Measurements from ENCODE around the gene SLC2A11. TPM values are rescaled to one million over a fixed set of nuclear protein-coding genes. Genes with fewer than 3 reads are reported as not detected.

The SLC2A11 gene
- total RNA-seq, result 33.2 TPM

GRCh38 chr22:23857606-23858483 is at the start of gene SLC2A11:
Gene SLC2A11 (plus strand): TSS chr22:23857875. CDS start chr22:23858000, 125 bp downstream.

GRCh38 chr22:23838681-23839468 is 18.8 kb upstream of the SLC2A11 start, which contains the start of gene DERL3:
Gene DERL3 (minus strand): TSS chr22:23839006. CDS start chr22:23838987, 19 bp downstream.

GRCh38 chr22:23893945-23894709 is 36.5 kb downstream of the SLC2A11 start, which contains the start of gene MIF:
Gene MIF (plus strand): TSS chr22:23894383. CDS start chr22:23894475, 92 bp downstream.

Other genes starting within 250 kb of the SLC2A11 start
- gene DRICH1, start 225.6 kb upstream of the SLC2A11 start, total RNA-seq, result 0.77 TPM
- gene RGL4, start 166.9 kb upstream of the SLC2A11 start, total RNA-seq, result not detected
- gene ZNF70, start 106.8 kb upstream of the SLC2A11 start, total RNA-seq, result 11.4 TPM
- not detected for gene VPREB3, start 103.5 kb upstream of the SLC2A11 start, total RNA-seq
- gene C22orf15, start 94.9 kb upstream of the SLC2A11 start, total RNA-seq, result 0.88 TPM
- 4.8 TPM for gene CHCHD10, start 89.9 kb upstream of the SLC2A11 start, total RNA-seq
- 13.6 TPM for gene MMP11, start 85.0 kb upstream of the SLC2A11 start, total RNA-seq
- 61.6 TPM for gene SMARCB1, start 70.9 kb upstream of the SLC2A11 start, total RNA-seq
- gene DERL3, start 18.9 kb upstream of the SLC2A11 start, total RNA-seq, result 1.2 TPM
- gene MIF, start 36.5 kb downstream of the SLC2A11 start, total RNA-seq, result 98.0 TPM
- gene GSTT2B, start 103.3 kb downstream of the SLC2A11 start, total RNA-seq, result 2.8 TPM
- gene DDTL, start 109.0 kb downstream of the SLC2A11 start, total RNA-seq, result not detected
- 44.5 TPM for gene DDT, start 116.6 kb downstream of the SLC2A11 start, total RNA-seq
- not detected for gene GSTT2, start 122.3 kb downstream of the SLC2A11 start, total RNA-seq
- not detected for gene GSTT4, start 147.6 kb downstream of the SLC2A11 start, total RNA-seq
- gene CABIN1, start 153.4 kb downstream of the SLC2A11 start, total RNA-seq, result 71.1 TPM

Data from camera-type eye (tissue), 1 donor.